NB4 (cell line): ENCODE data around the gene ZC3H7A.

Experiments used
- DNase-seq: peaks from one replicate; pipeline ENCODE4 v3.0.0; 2010; ENCODE audit warnings: low read depth
- H3K4me3 ChIP-seq: one replicate; pipeline ENCODE4 v1.5.1; 2011; ENCODE audit warnings: mild to moderate bottlenecking, low read depth, low read length, moderate library complexity
- CTCF ChIP-seq: IDR thresholded peaks from one replicate; pipeline ENCODE4 v1.5.1; 2012; ENCODE audit warnings: low read depth, low read length
- MAX ChIP-seq: IDR thresholded peaks from 2 replicates; pipeline ENCODE4 v1.6.1; 2011; ENCODE audit warnings: low read depth, low read length
- MYC ChIP-seq: IDR thresholded peaks from 2 replicates; pipeline ENCODE4 v1.6.1; 2011; ENCODE audit warnings: low read depth, low read length
- POLR2A ChIP-seq: IDR thresholded peaks from 2 replicates; pipeline ENCODE4 v1.6.1; 2011; ENCODE audit warnings: mild to moderate bottlenecking; ENCODE audit not compliant: insufficient read length; ENCODE audit errors: extremely low read depth

Gene ZC3H7A

GRCh38 chr16:11783319-11784037 lies 13.6 kb downstream of the ZC3H7A start:
- DNase-seq, result no peak
- no peak overlapping the region for H3K4me3 ChIP-seq
- TF ChIP-seq POLR2A, result no peak
- no peak for TF ChIP-seq MAX
- TF ChIP-seq CTCF, result no peak
- no peak for TF ChIP-seq MYC

- no peak overlapping the region for H3K4me3 ChIP-seq
- no peak for DNase-seq
- no peak for TF ChIP-seq POLR2A
- TF ChIP-seq CTCF, result no peak
- TF ChIP-seq MYC, result no peak
- no peak for TF ChIP-seq MAX
Observed at GRCh38 chr16:11781773-11782172, 15.3 kb downstream of the ZC3H7A start.

- no peak for DNase-seq
- TF ChIP-seq CTCF (no peak), MAX (no peak), MYC (no peak)
- H3K4me3 ChIP-seq, result no peak overlapping the region
Observed at GRCh38 chr16:11780991-11781680, 15.9 kb downstream of the ZC3H7A start.

- DNase-seq, result no peak
- no peak for TF ChIP-seq CTCF
- TF ChIP-seq POLR2A, result no peak
- TF ChIP-seq MYC, result no peak
- TF ChIP-seq MAX, result no peak
- no peak overlapping the region for H3K4me3 ChIP-seq
Observed at GRCh38 chr16:11779074-11779473, 18.0 kb downstream of the ZC3H7A start.

GRCh38 chr16:11774065-11774626 lies 22.9 kb downstream of the ZC3H7A start:
- no peak overlapping the region for H3K4me3 ChIP-seq
- no peak for DNase-seq
- TF ChIP-seq POLR2A (no peak), MYC (no peak), MAX (no peak), CTCF (no peak)
